ENCODE data around the gene EVX2. TPM values are rescaled to one million over a fixed set of nuclear protein-coding genes. Genes with fewer than 3 reads are reported as not detected.

EVX2 gene
- total and polyA plus RNA-seq, 2 donors (not counting 1 experiment from before 2014, with no cell fraction given): not detected

- Histone ChIP-seq H3K79me2 (ENCODE audit: control insufficient read depth, insufficient read depth, low read length) (no peaks in the 10 kb centered on the region), H2AFZ (ENCODE audit: insufficient read depth, low read depth, low read length, poor library complexity, severe bottlenecking) (no peak overlapping the region), H3K4me3 (ENCODE audit: control extremely low read depth in 1 of 5, extremely low read depth in 1 of 5, insufficient read depth in 1 of 5, low read depth in 2 of 5, low read length in 4 of 5) (no peak overlapping the region), H3K4me1 (ENCODE audit: control insufficient read depth in 2 of 2, insufficient read depth in 2 of 2, low read length in 2 of 2) (peaks cover 18 to 35% of the 10 kb centered on the region in 2 donors), H3K36me3 (replicated peaks in 1 of 2; ENCODE audit: control extremely low read depth in 1 of 2, control insufficient read depth in 1 of 2, extremely low read depth in 1 of 2, insufficient read depth in 2 of 2, low read length in 1 of 2) (no peaks in the 10 kb centered on the region), H3K27ac (ENCODE audit: low read length in 2 of 2) (no peak overlapping the region), H4K20me1 (ENCODE audit: control insufficient read depth, insufficient read depth, low read length, poor library complexity, severe bottlenecking) (no peaks in the 10 kb centered on the region), H3K9me3 (ENCODE audit: control extremely low read depth in 1 of 3, control insufficient read depth in 2 of 3, insufficient read depth in 1 of 3, low read length in 2 of 3) (peaks cover 0 to 42% (median 0%) of the 10 kb centered on the region in 3 donors), H3K27me3 (replicated peaks in 1 of 4; ENCODE audit: control extremely low read depth in 1 of 4, control insufficient read depth in 3 of 4, insufficient read depth in 4 of 4, low read length in 3 of 4) (peaks cover 0 to 96% (median 74%) of the 10 kb centered on the region in 4 experiments), H3K9ac (ENCODE audit: low read length) (no peak overlapping the region), H3K4me2 (replicated peaks; ENCODE audit: low read depth, low read length, poor library complexity, severe bottlenecking) (no peak overlapping the region)
- H3K27ac Mint-ChIP-seq: no peak overlapping the region
- ATAC-seq (ENCODE audit: low read depth) (no peak), DNase-seq (peak; percentile 31)
- H3K4me1 Mint-ChIP-seq: peaks cover 15% of the 10 kb centered on the region
- 16% methylated on average over 30 of the region's 30 CpGs for WGBS (ENCODE audit: insufficient coverage)
- intact Hi-C loops (cut with micrococcal nuclease): loop anchor here (10.0 kb wide), 1 partner anchor 1764 kb away; the partner anchor contains the start of gene SP9
- ChIA-PET POLR2A (no interaction called here), CTCF (interaction anchor here (0.6 to 4.7 kb wide), 3 partner anchors 34 to 1049 kb away, joined by 3 to 72 read pairs (median 5); no protein-coding TSS in a partner anchor)
- H3K27me3 Mint-ChIP-seq: peaks cover 84% of the 10 kb centered on the region
- no peak overlapping the region for H3K4me3 Mint-ChIP-seq
- TF ChIP-seq, protein P1, sequence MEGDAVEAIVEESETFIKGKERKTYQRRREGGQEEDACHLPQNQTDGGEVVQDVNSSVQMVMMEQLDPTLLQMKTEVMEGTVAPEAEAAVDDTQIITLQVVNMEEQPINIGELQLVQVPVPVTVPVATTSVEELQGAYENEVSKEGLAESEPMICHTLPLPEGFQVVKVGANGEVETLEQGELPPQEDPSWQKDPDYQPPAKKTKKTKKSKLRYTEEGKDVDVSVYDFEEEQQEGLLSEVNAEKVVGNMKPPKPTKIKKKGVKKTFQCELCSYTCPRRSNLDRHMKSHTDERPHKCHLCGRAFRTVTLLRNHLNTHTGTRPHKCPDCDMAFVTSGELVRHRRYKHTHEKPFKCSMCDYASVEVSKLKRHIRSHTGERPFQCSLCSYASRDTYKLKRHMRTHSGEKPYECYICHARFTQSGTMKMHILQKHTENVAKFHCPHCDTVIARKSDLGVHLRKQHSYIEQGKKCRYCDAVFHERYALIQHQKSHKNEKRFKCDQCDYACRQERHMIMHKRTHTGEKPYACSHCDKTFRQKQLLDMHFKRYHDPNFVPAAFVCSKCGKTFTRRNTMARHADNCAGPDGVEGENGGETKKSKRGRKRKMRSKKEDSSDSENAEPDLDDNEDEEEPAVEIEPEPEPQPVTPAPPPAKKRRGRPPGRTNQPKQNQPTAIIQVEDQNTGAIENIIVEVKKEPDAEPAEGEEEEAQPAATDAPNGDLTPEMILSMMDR (IDR thresholded peaks at IDR 0.05): no peak
- TF ChIP-seq EZH2 (IDR thresholded peaks at IDR 0.05; ENCODE audit: borderline replicate concordance, insufficient read depth, low read depth, low read length, poor library complexity, severe bottlenecking): no peak
- no peaks in the 10 kb centered on the region for H3K9me3 Mint-ChIP-seq (ENCODE audit: insufficient read depth)
These were observed 15.5 kb upstream of the EVX2 start for GRCh38 chr2:176099159-176099727.
